NCI-H524 treated with DMSO at 0.1 percent for 48 hours (cell line): ENCODE results near the gene ADGRG3.
"Not testable (repeated sequence)": the region's sequence is repeated elsewhere in the genome, so short reads cannot be mapped to it uniquely, and the experiment has no call there.

Experiments
- DNase-seq: peaks from one replicate; lab custom pipeline; 2025; lab: John Stamatoyannopoulos, UW

ADGRG3 gene

DNA sequence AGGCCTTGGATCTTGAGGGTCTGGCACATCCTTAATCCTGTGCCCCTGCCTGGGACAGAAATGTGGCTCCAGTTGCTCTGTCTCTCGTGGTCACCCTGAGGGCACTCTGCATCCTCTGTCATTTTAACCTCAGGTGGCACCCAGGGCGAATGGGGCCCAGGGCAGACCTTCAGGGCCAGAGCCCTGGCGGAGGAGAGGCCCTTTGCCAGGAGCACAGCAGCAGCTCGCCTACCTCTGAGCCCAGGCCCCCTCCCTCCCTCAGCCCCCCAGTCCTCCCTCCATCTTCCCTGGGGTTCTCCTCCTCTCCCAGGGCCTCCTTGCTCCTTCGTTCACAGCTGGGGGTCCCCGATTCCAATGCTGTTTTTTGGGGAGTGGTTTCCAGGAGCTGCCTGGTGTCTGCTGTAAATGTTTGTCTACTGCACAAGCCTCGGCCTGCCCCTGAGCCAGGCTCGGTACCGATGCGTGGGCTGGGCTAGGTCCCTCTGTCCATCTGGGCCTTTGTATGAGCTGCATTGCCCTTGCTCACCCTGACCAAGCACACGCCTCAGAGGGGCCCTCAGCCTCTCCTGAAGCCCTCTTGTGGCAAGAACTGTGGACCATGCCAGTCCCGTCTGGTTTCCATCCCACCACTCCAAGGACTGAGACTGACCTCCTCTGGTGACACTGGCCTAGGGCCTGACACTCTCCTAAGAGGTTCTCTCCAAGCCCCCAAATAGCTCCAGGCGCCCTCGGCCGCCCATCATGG, 4.0 kb upstream of the ADGRG3 start:
- DNase-seq, result no peak

DNA sequence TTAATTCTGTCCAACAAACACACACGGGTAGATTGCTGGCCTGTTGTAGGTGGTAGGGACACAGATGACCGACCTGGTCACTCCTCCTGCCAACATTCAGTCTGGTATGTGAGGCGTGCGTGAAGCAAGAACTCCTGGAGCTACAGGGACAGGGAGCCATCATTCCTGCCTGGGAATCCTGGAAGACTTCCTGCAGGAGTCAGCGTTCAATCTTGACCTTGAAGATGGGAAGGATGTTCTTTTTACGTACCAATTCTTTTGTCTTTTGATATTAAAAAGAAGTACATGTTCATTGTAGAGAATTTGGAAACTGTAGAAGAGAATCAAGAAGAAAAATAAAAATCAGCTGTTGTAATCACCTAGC, 3.5 kb upstream of the ADGRG3 start:
- DNase-seq, result no peak

DNA sequence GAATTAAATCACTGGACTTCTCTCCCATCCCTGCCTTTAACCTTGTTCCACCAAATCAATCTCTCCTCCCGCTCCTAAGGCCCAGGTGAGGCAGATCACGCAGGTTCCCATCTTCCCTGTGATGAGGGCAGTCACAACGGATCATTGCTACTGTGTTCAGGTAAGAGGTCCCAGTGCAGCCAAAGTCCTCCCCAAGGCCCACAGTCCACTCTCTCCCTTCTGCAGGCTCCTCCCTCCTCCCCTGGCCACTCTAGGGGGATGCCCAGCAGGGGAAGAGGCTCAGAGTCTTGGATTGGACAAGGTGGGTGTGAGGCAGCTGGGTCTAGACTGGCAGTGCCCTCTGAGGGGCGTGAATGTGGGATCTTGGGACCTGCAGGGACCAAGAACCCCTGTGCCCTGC, 2.6 kb upstream of the ADGRG3 start:
- no peak for DNase-seq

DNA sequence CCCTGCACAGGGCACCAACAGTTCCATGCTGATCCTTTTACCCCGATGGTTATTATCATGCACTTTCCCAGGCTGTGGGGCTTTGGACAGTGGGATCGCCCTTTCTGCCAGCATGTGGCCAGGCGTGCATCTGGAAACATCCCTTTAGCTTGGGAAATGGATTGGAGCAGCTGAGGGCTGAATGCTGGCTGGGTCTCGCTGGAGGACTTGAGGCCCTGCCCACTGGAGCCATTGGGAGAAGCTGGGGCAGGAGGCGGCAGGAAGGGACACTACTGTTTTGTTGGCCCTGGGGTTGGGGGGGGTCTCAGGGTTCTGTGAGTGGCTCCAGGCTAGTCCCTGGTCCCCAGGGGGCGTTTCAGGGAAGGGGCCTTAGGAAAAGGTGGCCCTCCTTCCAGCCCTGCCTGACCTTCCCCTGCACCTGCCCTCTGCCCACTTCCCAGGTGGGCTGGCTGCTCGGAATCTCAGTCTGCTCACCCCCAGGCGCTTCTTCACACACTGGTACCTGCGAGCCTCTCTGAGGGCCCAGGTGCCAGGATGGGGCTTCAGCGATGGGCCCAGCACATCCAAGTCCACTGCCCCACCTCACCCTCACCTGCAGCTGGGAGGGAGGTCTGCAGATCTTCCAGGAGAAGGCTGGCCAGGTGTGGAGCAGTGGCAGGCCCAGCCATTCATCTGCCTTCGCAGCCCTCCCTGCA, 1.6 kb upstream of the ADGRG3 start:
- DNase-seq, result no peak

DNA sequence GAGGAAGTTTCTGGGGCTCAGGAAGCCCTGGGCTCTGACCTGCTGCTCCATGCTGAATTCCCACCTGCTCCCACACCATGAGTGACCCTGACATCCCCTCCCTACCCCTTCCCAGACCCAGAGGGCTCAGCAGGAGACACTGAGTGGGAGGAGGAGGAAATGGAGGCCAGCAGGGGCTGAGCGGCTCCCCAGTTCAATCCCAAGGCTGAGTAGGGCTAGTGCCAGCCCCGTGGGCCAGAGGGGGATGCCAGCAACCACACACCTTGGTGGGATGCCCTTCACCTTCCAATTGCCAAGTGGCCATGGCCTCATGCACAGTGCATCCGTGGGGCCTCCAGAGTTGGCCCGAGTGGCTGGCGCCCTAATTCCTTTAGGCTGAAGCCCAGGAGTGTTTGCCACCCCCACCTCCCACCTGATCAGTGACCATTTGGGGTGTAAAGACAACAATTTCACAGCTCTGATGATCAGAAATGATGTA, 1.0 kb upstream of the ADGRG3 start:
- no peak for DNase-seq

DNA sequence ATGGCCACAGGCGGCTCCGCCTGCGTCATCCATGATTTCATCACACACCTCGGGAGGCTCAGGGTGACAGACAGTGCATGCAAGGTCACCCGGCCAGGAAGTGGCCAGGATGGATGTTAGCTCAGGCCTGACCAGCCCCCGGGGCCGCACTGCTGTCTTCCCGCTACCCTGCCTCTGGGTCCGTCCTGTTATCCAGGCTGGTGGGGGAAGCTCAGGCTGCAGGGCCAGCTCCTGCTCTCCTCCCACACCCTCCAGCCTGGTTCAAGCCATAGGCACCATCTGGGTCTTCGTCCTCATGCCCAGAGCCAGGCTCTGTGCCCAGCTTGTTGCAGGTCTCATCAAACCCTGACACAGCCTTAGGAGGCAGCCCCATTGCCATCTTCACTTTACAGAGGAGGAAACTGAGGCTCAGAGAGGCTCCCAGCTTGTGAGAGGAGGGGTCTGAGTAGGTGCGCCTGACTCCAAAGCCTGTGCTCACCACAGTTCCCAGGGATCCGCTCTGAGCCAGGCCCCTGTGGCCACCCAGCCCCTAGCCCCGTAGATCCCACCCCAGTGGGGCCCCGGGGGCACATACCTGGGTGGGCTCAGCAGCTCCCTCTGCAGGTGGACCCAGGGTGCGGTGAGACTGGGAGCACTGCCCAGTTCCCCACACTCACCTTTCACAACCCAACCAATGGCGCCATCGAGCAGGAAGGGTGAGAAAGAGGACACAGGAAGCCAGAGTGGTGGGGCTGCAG, 412 bp upstream of the ADGRG3 start:
- DNase-seq, result no peak

DNA sequence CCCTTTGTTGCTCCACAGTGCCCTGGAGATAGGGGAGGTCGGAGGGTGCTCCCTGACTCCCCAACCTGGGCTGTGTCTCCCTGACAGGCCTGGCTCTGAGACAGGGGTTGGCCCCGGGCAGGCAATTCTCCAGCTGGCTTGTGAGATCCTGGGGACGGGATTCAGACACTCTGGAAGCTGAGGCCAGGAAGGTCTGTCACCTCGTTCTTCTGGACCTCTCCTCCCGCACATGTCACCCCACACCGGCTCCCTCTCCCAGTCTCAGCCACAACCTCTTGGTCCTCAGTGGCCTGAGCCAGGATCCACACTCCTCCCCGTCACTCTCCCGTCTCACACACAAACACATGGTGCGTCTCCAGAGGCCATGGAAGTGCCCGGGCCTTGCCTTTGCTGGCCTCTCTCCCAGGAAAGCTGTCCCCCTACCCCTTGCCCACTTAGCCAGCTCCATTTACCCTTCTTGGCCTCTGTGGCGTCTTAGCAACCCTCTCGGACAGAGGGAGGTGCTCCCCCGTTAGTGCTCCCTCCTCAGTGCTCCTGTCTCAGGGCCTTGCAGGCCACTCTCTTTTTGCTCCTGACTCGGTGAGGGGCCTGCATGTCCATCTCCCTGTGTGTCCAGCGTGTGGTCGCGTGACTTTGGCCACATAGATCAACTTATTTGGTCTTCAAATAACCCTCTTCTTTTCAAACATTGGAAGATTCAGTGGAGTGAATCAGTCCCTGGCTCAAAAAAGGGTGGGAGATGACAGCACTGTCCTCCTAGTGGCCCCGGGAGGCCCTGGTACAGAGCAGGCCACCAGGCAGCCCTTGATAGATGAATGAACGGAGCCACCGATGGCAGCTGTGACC, 747 bp downstream of the ADGRG3 start:
- DNase-seq, result no peak

DNA sequence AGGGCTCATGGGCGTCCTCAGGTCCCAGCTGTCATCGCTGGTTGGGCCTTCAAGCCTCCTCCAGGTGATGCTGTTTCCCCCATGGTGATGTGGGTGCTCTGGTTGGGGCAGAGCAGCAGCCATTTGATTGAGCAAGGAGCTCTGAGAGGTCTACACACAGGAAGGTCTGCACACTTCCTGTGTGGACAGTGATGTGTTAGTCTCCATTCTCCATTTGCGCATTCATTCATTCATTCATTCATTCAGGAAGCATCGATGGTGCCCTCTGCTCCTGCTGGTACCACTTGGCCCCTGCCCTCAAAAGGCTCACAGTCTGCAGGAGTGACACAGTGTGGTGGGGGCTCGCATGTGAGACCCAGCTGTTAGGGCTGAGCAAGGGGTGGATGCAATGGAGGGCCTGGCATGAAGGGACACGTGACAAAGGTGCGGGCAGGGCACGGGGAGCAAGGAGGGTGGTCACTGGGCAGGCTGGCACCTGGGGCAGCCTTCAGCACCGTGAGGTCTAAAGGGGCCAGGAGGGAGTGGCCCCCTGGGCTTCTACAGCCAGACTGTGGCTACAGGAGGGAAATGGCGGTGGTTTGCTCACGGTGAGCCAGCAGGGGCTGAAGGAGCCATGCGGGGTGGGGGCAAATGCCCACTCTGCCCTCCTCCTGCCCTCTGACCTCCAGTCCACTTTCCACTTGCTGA, 1.5 kb downstream of the ADGRG3 start:
- DNase-seq, result no peak

DNA sequence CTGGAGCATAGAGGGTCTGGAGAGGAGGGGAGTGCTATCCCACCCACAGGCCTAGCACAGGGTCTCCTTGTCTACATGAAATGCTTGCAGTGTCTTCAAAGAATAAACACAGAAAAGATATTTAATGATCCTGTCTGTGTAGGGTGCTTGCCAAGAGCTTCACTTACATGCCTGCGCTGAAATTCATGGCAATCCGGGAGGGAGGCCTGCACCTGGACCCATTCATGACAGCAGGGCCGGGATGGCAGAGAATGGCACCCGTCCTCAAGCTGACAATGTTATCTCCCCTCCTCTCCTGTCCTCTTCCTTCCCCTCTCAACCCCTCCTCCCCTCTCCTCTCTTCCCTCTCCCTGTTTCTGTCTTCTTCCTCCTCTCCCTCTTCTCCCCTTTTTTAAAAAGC, 2.1 kb downstream of the ADGRG3 start:
- DNase-seq, result no peak

DNA sequence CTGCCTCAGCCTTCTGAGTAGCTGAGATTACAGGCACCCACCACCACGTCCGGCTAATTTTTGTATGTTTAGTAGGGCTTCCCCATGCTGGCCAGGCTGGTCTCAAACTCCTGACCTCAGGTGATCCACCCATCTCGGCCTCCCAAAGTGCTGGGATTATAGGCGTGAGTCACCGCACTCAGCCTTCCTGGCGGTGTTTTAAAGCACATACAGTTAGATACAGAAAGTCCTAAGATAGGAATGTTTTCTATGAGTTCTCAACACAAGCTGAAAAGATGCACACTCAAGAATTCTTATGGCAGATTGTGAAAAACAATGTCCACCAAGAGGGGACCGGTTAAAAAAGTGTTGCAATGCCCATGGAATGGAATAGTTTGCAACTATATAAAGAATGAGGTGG, 3.3 kb downstream of the ADGRG3 start:
- not testable (repeated sequence) for DNase-seq

DNA sequence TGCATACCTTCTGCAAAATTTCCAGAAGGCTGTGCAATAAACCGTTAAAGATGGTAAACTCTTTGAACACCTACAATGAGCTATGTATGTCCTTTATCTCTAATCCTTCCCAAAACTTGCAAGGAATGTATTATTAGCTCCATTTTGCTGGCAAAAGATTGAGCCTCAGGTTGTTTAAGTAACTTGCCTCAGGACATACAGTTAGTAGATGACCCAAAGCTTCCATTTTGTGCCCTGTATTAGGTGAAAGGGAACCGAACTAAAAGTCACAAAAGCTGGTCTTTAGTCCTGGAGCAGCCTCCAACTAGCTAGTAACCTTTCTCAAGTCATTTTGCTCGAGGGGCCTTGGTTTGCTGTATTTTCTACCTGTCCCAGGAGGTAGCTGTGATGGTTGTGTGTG, 4.3 kb downstream of the ADGRG3 start:
- DNase-seq, result no peak

DNA sequence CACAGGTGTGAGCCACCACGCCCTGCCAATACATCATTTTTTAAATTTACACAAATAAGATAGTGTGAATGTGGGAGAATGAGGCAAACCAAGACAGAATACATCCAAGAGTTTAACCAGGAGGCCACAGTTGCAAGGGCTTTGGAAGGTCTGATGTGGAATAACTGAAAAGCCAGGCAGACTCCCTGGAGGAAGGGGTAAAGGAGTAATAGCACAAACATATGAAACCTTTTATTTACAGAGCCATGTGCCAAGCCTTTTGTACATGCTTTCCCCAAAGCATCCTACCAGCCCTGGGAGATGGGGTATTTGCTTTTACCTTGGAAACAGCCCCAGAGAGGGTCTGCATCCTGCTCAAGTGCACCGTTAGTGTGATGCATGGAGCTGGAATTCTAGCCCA, 4.7 kb downstream of the ADGRG3 start:
- no peak for DNase-seq

DNA sequence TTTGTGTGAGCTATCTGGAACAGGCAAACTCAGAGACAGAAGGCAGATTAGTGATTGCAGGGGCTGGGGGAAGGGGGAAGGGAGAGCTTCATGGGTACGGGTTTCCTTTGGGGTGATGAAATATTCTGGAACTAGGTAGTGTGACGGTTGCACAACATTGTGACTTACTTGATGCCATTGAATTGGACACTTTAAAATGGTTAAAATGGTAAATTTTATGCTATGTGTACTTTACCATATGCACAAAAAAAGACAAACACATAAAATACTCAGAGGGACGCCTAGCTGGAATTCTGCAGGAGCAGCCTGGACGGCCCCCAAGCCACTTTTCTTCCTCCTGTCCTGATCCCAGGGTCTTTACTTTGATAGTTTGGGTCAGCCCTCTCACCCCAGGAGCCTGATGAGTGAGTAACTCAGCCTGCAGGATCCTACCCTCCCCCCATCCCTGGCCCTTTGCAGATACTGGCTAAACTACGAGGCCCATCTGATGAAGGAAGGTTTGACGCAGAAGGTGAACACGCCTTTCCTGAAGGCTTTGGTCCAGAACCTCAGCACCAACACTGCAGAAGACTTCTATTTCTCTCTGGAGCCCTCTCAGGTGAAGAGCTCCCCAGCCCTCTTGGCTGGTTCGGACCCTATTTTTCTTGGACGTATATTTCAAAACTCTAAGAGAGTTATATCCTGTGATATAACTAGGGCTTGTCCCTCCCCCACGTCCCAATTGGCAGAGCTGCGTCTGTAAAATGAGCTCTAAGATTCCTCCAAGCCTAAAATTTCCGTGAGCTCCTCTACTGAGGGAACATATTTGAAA, 7.8 kb downstream of the ADGRG3 start:
- no peak for DNase-seq

DNA sequence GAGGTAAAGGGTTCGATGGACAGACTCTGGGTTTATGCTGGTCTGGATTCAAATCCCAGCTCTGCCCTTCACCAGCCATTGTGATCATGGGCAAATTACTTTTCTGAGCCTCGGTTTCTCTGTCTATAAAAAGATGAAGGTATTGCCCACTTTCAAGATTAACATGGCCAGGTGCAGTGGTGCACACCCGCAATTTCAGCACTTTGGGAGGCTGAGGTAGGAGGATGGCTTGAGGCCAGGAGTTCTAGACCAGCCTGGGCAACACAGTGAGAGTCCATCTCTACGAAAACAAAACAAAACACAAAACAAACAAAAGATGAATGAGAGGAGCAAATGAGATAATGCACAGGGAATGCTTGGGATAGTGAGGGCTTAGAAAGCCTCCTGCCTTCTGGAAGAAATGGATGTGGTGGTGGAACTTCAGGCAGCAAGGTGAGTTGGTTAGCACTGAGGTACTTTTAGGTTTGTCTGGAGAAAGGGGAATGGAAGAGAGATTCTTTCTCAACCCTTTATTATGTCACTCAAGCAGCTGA, 8.5 kb downstream of the ADGRG3 start:
- no peak for DNase-seq

DNA sequence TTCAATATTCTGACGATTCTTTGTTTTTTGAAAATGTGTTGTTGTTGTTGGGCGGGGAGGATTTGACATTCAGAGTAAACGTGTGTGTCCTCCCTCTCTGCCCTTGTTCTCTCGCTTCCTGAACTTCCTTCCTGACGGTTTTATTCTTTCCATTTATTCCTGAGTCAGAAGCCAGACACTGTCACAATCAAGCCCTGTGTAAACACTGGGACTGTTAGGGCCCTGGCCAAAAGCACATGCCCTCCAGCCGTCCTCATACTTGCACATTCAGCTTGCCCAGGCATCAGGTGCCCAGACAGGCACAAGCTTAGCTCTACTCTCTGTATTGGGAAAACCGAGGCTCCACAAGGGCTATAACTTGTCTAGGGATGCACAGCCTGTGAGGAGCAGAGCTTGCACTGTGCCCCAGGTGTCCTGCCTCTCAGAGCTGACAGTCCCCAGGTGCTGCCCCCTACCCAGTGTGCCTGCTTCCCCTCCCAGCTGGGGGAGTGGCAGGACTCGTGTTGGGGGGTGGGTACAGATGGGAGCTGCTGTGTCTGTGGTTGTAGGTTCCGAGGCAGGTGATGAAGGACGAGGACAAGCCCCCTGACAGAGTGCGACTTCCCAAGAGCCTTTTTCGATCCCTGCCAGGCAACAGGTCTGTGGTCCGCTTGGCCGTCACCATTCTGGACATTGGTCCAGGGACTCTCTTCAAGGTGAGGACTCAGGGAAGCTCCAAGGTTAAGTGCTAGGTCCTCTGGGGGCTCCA, 9.7 kb downstream of the ADGRG3 start:
- DNase-seq, result no peak

DNA sequence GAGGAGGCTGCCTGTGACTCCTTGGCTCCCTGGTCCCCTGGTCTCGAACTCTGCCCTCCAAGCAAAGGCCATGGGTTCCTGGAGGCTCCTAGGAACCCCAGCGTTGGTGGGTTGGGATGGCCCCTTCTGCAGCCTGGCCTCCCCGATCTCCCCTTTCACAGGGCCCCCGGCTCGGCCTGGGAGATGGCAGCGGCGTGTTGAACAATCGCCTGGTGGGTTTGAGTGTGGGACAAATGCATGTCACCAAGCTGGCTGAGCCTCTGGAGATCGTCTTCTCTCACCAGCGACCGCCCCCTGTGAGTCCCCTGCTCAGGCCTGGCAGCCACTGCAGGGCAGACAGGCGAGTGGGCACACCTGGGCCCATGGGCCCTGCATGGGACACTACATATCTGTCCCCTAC, 10.9 kb downstream of the ADGRG3 start:
- no peak for DNase-seq

DNA sequence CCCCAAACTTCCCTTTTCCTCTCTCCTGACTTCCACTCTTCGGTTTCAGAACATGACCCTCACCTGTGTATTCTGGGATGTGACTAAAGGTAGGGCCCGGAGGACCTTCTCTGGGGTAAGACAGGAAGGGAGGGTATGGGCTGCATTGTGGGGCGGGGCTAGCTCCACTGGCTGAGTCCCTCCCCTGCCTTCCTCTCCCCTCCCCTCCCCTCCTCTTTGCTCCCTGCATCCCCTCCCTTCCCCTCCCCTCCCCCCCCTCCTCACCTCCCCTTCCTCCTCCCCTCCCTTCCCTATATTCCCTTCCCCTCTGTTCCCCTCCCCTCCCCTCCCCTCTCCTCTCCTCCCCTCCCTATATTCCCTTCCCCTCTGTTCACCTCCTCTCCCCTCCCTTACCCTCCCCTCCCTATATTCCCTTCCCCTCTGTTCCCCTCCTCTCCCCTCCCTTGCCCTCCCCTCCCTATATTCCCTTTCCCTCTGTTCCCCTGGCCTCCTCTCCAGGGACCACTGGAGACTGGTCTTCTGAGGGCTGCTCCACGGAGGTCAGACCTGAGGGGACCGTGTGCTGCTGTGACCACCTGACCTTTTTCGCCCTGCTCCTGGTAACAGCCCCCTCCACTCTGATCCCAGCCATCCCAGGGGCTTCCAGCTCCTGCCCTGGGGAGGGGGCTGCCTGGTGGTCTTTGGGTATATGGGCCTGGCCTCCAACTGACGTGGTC, 11.8 kb downstream of the ADGRG3 start:
- no peak for DNase-seq

DNA sequence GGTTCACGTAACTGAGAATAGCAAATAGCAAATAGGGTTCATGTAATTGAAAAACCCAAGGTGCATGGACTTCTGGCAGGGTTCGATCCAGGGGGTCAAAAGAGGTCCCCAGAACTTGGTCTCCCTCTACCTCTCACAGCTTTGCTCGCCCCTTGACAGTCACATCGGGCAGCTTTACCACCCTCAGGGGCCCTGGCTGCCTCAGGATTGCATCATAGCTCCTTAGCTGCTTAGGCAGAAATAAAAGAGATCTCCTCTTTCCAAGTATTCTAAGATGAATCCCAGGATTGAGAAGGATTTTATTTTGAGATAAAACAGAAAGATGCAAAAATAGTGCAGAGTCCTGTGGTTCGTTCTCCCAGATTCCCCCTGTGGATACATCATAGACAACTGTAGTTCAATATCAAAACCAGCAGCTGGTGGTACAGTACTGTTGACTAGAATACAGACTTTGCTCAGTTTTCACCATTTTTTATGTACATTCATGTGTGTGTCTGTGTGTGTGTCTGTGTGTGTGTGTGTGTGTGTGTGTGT, 12.8 kb downstream of the ADGRG3 start:
- no peak for DNase-seq
